GM18909 (cell line): ENCODE measurements around the gene GALNT10.

Experiments
- ATAC-seq: cut with Tn5 transposase; IDR thresholded peaks from one replicate; pipeline ENCODE4 v1.9.1; 2021; ENCODE audit warnings: mild to moderate bottlenecking; ENCODE audit not compliant: unreplicated experiment, poor library complexity

The GALNT10 gene

GRCh38 chr5:154284433-154284832 is 93.9 kb downstream of the GALNT10 start:
- ATAC-seq, result peak; percentile 95

GRCh38 chr5:154285661-154286408 is 95.3 kb downstream of the GALNT10 start:
- ATAC-seq, result no peak

- ATAC-seq, result no peak
Observed at GRCh38 chr5:154286557-154286956, 96.0 kb downstream of the GALNT10 start.

GRCh38 chr5:154287136-154287535 is 96.6 kb downstream of the GALNT10 start:
- no peak for ATAC-seq

- no peak for ATAC-seq
Observed at GRCh38 chr5:154288145-154288544, 97.6 kb downstream of the GALNT10 start.

DNA sequence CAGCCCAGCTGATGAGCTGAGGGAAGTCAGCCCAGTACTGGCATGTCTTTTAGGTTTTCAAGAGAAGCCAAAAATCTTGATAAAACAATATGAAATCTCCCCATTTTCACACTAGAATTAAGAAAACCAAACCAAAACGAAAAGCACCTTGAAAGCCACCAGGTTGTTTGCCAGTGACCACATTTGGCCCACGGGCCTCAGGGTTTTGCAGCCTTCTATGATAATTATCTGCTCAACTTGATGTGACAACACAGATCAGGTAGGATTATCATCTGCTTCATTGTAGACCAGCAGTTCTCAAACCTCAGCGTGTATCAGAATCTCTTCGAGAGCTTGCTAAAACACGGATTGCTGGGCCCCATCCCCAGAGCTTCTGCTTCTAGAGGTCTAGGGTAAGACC is 101.4 kb downstream of the GALNT10 start:
- ATAC-seq, result no peak

GRCh38 chr5:154293219-154293618 is 102.7 kb downstream of the GALNT10 start:
- no peak for ATAC-seq

DNA sequence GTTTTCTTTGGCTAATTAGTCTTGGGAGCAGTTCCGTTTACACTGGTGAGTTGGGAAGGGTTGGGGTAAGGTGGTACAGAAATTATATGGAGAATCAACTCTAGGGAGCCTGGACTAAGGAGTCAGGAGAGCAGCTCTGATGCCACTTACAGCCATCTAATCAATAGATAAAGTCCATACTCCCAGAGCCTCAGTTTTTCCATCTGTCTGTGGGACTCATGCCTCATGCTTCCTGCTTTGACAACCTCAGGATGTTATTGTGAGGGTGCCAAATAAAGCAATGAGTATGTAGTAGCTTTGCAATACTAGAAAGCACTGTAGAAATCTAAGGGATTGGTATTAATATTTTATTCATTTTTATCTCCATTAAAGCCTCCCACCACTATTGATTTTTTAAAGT is 105.0 kb downstream of the GALNT10 start:
- ATAC-seq, result no peak

- no peak for ATAC-seq
Observed at GRCh38 chr5:154296525-154297159, 106.1 kb downstream of the GALNT10 start.

GRCh38 chr5:154298065-154298464 is 107.5 kb downstream of the GALNT10 start:
- no peak for ATAC-seq

- ATAC-seq, result no peak
Observed at GRCh38 chr5:154300207-154300883, 109.8 kb downstream of the GALNT10 start.

DNA sequence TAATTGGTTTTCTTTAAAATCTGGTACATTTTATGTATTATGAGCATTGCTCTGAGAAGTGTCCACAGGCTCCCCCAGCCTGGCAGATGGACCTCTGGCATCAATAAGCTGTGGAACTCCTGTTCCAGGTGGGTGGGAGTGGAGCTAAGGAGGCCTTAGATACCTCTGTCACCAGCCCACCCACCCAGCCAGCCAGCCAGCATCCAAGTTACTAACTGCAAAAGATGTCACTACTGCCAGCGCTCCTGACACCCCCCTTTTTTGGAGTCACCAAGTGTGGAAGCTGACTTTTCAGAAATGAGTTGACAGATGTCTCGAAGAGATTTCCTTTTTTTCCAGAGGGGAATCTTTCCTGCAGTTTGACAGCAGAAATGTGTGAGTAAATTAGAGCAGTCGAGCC is 111.2 kb downstream of the GALNT10 start:
- no peak for ATAC-seq

GRCh38 chr5:154302161-154302560 is 111.6 kb downstream of the GALNT10 start:
- no peak for ATAC-seq

DNA sequence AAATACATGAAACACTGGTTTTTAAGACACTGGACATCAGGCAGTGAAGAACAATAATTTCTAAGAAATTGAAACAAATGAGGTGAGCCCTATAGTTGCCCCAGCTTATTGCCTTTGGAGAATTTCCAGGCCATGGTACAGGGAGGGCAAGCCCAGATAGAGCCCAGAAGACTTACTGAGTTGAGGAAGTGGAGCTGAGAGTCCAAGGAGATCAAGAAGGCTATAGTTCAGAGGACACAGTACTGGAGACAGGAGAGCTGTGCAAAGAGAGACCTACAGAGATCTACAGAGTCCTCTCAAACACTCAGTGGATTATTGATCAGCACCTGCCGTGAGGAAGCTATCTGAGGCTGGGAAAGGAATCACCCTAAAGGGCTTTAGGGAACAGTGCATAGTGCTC is 112.6 kb downstream of the GALNT10 start:
- ATAC-seq, result no peak

DNA sequence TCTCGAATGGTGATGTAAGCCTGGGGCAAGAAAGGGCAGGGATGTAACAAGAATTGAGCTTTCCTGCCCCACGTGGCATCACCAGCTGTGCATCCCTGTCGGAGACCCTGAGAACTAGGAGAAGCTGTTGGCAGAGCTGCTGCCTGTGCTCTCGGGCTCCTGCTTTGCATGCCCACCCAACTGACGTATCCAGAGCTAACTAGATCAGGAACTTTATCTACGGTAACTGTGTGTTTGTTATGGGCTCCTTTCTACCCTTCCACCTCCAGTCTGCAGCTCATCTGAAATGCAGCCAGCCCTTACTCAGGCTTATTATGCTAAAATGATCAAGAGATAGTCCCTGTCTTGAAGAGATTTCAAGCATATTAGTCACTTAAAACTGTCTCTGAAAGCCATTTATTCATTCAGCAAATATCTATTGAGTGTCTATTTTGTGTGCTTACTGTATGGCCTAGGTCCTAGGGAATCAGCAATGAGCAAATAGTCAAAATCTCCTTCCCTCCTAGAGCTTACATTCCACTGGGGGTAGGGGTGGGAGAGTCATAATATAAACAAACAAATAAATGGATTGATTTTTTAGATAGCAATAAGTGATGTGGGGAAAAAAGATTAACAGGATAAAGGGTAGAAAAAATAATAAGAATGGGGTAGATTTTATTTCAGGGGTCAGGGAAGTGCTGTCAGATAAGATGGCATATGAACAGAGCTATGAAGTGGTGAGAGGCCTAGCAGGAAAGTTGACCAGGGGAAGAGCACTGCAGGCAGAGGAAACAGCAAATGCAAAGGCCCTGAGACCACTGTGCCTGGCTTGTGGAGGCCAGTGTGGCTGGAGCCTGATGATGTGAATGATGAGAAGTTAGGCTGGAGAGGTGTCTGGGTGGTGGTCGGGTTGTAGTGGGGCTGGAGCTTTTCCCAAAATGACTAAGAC is 118.2 kb downstream of the GALNT10 start:
- ATAC-seq, result no peak

- no peak for ATAC-seq
Observed at GRCh38 chr5:154309371-154309745, 118.8 kb downstream of the GALNT10 start.

GRCh38 chr5:154309805-154310204 is 119.3 kb downstream of the GALNT10 start:
- ATAC-seq, result no peak

GRCh38 chr5:154311362-154311761 is 120.8 kb downstream of the GALNT10 start:
- peak; percentile 55 for ATAC-seq

- no peak for ATAC-seq
Observed at GRCh38 chr5:154312000-154312399, 121.5 kb downstream of the GALNT10 start.

- no peak for ATAC-seq
Observed at GRCh38 chr5:154312576-154312975, 122.0 kb downstream of the GALNT10 start.
